B cell (primary cell): ENCODE measurements around the gene PRICKLE2. TPM values are rescaled to one million over a fixed set of nuclear protein-coding genes. Genes with fewer than 3 reads are reported as not detected.

ENCODE experiments used
- ATAC-seq: fragments of 200-7000 bp; cut with Tn5 transposase; one replicate; pipeline ENCODE4 v1.10.0; 2021; ENCODE audit warnings: low read depth, mild to moderate bottlenecking, moderate number of reproducible peaks, moderate library complexity
- CTCF ChIA-PET: fragments of 350-600 bp; sonication (Branson Sonifier 250); formaldehyde crosslinking; loops from one replicate; lab custom pipeline; 2021; ENCODE audit warnings: antibody characterized with exemption, inconsistent platforms; lab: Charles Lee
- POLR2A ChIA-PET: fragments of 350-600 bp; sonication (Branson Sonifier 250); formaldehyde crosslinking; loops from one replicate; lab custom pipeline; 2021; ENCODE audit warnings: antibody characterized with exemption; lab: Charles Lee
- DNase-seq: peaks from one replicate; pipeline ENCODE4 v3.0.0; 2013
- H2AFZ ChIP-seq: 2 replicates; pipeline ENCODE4 v1.6.1; 2012; ENCODE audit warnings: mild to moderate bottlenecking, low read depth, low read length; ENCODE audit not compliant: insufficient read depth, poor library complexity, severe bottlenecking
- H3K27ac ChIP-seq, 2 donors: 1 replicate in 1 of 2; 2 replicates in 1 of 2; pipeline ENCODE4 v1.5.1; 2012 to 2013; ENCODE audit warnings: low read length in 2 of 2, mild to moderate bottlenecking in 2 of 2, moderate library complexity in 1 of 2
- H3K27me3 ChIP-seq, 4 experiments: fragments of 200-600 bp in 1 of 4; sonication (generic) in 1 of 4; replicated peaks in 1 of 4; 1 replicate in 2 of 4; 2 replicates in 2 of 4; pipeline versions ENCODE4 v1.6.1 to v1.7.0; 2013 to 2016; ENCODE audit warnings: low read length in 3 of 4, mild to moderate bottlenecking in 2 of 4, mixed read lengths in 1 of 4, moderate library complexity in 1 of 4; ENCODE audit not compliant: insufficient read depth in 4 of 4, control insufficient read depth in 3 of 4; ENCODE audit errors: control extremely low read depth in 1 of 4
- H3K36me3 ChIP-seq, 2 experiments: replicated peaks in 1 of 2; 1 replicate in 1 of 2; 2 replicates in 1 of 2; pipeline versions ENCODE4 v1.6.1 to v1.7.1; 2013; ENCODE audit warnings: low read length in 1 of 2; ENCODE audit not compliant: insufficient read depth in 2 of 2, control insufficient read depth in 1 of 2; ENCODE audit errors: control extremely low read depth in 1 of 2, extremely low read depth in 1 of 2
- H3K4me1 ChIP-seq, 2 donors: fragments of 200-600 bp in 1 of 2; sonication (generic) in 1 of 2; 1 replicate in 1 of 2; 2 replicates in 1 of 2; pipeline versions ENCODE4 v1.5.1 to v1.6.1; 2013 to 2017; ENCODE audit warnings: low read length in 2 of 2; ENCODE audit not compliant: control insufficient read depth in 2 of 2, insufficient read depth in 2 of 2
- H3K4me2 ChIP-seq: replicated peaks from 2 replicates; pipeline ENCODE3; 2012; ENCODE audit warnings: mild to moderate bottlenecking, low read depth, low read length; ENCODE audit not compliant: poor library complexity, severe bottlenecking
- H3K4me3 ChIP-seq, 5 experiments: fragments of 200-600 bp in 1 of 5; sonication (generic) in 1 of 5; 1 replicate in 3 of 5; 2 replicates in 2 of 5; pipeline versions ENCODE4 v1.5.1 to v1.7.0; 2011 to 2016; ENCODE audit warnings: low read length in 4 of 5, mild to moderate bottlenecking in 4 of 5, low read depth in 2 of 5, control low read depth in 1 of 5, moderate library complexity in 1 of 5; ENCODE audit not compliant: insufficient read depth in 1 of 5; ENCODE audit errors: control extremely low read depth in 1 of 5, extremely low read depth in 1 of 5
- H3K79me2 ChIP-seq: fragments of 200-600 bp; sonication (generic); one replicate; pipeline ENCODE4 v1.6.0; 2016; ENCODE audit warnings: low read length; ENCODE audit not compliant: control insufficient read depth, insufficient read depth
- H3K9ac ChIP-seq: fragments of 200-600 bp; sonication (generic); 2 replicates; pipeline ENCODE4 v1.6.1; 2017; ENCODE audit warnings: mild to moderate bottlenecking, low read length, moderate library complexity
- H3K9me3 ChIP-seq, 3 donors: one replicate each; pipeline versions ENCODE4 v1.6.1 to v1.7.1; 2013; ENCODE audit warnings: low read length in 2 of 3; ENCODE audit not compliant: control insufficient read depth in 2 of 3, insufficient read depth in 1 of 3; ENCODE audit errors: control extremely low read depth in 1 of 3
- H4K20me1 ChIP-seq: 2 replicates; pipeline ENCODE4 v1.6.0; 2012; ENCODE audit warnings: mild to moderate bottlenecking, low read length; ENCODE audit not compliant: insufficient read depth, control insufficient read depth, poor library complexity, severe bottlenecking
- H3K27ac Mint-ChIP-seq: one replicate; pipeline ENCODE4 v1.8.0; 2021; ENCODE audit warnings: mixed read lengths
- H3K27me3 Mint-ChIP-seq: one replicate; pipeline ENCODE4 v1.8.0; 2021; ENCODE audit warnings: mixed read lengths
- H3K4me1 Mint-ChIP-seq: one replicate; pipeline ENCODE4 v1.8.0; 2021; ENCODE audit warnings: mixed read lengths
- H3K4me3 Mint-ChIP-seq: one replicate; pipeline ENCODE4 v1.8.0; 2021; ENCODE audit warnings: mixed read lengths
- H3K9me3 Mint-ChIP-seq: one replicate; pipeline ENCODE4 v1.8.0; 2022; ENCODE audit warnings: mixed read lengths; ENCODE audit not compliant: insufficient read depth
- EZH2 ChIP-seq: IDR thresholded peaks from 2 replicates; pipeline ENCODE4 v1.6.1; 2012; ENCODE audit warnings: borderline replicate concordance, low read depth, mild to moderate bottlenecking, moderate library complexity, low read length; ENCODE audit not compliant: insufficient read depth, poor library complexity, severe bottlenecking
- WGBS: methylation state at CpG from one replicate; pipeline ENCODE4 v1.1.5; 2013; ENCODE audit warnings: missing lambda C conversion rate; ENCODE audit not compliant: insufficient coverage; 5-methylcytosine and 5-hydroxymethylcytosine counted together
- intact Hi-C: fragments of 100-400 bp; cut with micrococcal nuclease; formaldehyde crosslinking; loops from one replicate; pipeline ENCODE4 v1.10.0; 2022
- polyA plus RNA-seq: library from polyadenylated mRNA; depleted of rRNA; stranded (reverse); fragments of >200 nt; gene quantifications from 2 replicates; pipeline ENCODE4 v1.2.3, GENCODE V29; 2012
- total RNA-seq, 2 donors: library from RNA; stranded (reverse); fragments of 120-200 nt in 1 of 2; gene quantifications; 1 replicate in 1 of 2; 2 replicates in 1 of 2; pipeline versions ENCODE4 v1.2.3 to v1.2.4, GENCODE V29; 2013 to 2022
- TF ChIP-seq, protein P1 (sequence below): fragments of 200-600 bp; IDR thresholded peaks from one replicate; pipeline ENCODE4 v1.8.0; 2022; ENCODE audit warnings: antibody characterized with exemption, mild to moderate bottlenecking

The PRICKLE2 gene
- total and polyA plus RNA-seq, 2 donors (not counting 1 experiment from before 2014, with no cell fraction given) = 0.30 to 1.4 TPM

GRCh38 chr3:64234571-64234970 lies 9.3 kb upstream of the PRICKLE2 start:
- peaks cover 0 to 20% (median 0%) of the 10 kb centered on the region in 3 donors for H3K9me3 ChIP-seq
- TF ChIP-seq EZH2 = no peak
- TF ChIP-seq, protein P1, sequence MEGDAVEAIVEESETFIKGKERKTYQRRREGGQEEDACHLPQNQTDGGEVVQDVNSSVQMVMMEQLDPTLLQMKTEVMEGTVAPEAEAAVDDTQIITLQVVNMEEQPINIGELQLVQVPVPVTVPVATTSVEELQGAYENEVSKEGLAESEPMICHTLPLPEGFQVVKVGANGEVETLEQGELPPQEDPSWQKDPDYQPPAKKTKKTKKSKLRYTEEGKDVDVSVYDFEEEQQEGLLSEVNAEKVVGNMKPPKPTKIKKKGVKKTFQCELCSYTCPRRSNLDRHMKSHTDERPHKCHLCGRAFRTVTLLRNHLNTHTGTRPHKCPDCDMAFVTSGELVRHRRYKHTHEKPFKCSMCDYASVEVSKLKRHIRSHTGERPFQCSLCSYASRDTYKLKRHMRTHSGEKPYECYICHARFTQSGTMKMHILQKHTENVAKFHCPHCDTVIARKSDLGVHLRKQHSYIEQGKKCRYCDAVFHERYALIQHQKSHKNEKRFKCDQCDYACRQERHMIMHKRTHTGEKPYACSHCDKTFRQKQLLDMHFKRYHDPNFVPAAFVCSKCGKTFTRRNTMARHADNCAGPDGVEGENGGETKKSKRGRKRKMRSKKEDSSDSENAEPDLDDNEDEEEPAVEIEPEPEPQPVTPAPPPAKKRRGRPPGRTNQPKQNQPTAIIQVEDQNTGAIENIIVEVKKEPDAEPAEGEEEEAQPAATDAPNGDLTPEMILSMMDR = no peak
- WGBS = no CpG with 5 or more reads among the region's 5 CpGs
- H3K9ac ChIP-seq = no peak overlapping the region
- no peaks in the 10 kb centered on the region for H4K20me1 ChIP-seq
- no peaks in the 10 kb centered on the region for H3K36me3 ChIP-seq
- Mint-ChIP-seq H3K9me3 (no peaks in the 10 kb centered on the region), H3K27ac (no peak overlapping the region), H3K4me3 (no peak overlapping the region), H3K4me1 (no peaks in the 10 kb centered on the region), H3K27me3 (no peaks in the 10 kb centered on the region)
- no peak overlapping the region for H3K4me3 ChIP-seq
- no peaks in the 10 kb centered on the region for H3K4me1 ChIP-seq
- intact Hi-C loops = no loop called here
- H3K27me3 ChIP-seq = no peaks in the 10 kb centered on the region
- CTCF ChIA-PET = no interaction called here
- ATAC-seq (no peak), DNase-seq (no peak)
- H3K27ac ChIP-seq = no peak overlapping the region
- no peaks in the 10 kb centered on the region for H3K79me2 ChIP-seq
- H2AFZ ChIP-seq = no peak overlapping the region
- H3K4me2 ChIP-seq = no peak overlapping the region
- POLR2A ChIA-PET = no interaction called here

DNA sequence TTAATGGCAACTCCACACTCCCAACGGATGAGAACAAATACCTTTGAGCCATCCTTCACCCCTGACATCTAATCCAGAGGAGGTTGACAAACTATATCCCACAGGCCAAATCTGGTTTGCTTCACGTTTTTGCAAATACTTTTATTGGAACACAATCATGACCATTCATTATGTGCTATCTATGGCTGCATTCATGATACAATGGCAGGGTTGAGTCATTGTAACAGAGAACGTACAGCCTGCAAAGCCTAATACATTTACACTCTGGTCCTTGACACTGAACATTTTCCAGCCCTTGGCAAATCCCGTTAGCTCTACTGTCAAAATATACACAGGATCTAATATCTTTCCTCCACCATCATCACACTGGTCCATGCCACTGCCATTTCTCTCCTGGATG lies 7.6 kb upstream of the PRICKLE2 start:
- ATAC-seq (no peak), DNase-seq (no peak)
- CTCF ChIA-PET = no interaction called here
- no peak overlapping the region for H3K9ac ChIP-seq
- no peak overlapping the region for H3K27ac ChIP-seq
- H3K79me2 ChIP-seq = no peaks in the 10 kb centered on the region
- intact Hi-C loops = no loop called here
- no peak overlapping the region for H3K4me3 Mint-ChIP-seq
- H2AFZ ChIP-seq = no peak overlapping the region
- no peaks in the 10 kb centered on the region for H3K9me3 Mint-ChIP-seq
- POLR2A ChIA-PET = no interaction called here
- no peaks in the 10 kb centered on the region for H3K4me1 ChIP-seq
- no peak for TF ChIP-seq EZH2
- TF ChIP-seq, protein P1 = no peak
- no peaks in the 10 kb centered on the region for H3K27me3 ChIP-seq
- no peaks in the 10 kb centered on the region for H3K27me3 Mint-ChIP-seq
- peaks cover 0 to 11% (median 0%) of the 10 kb centered on the region in 3 donors for H3K9me3 ChIP-seq
- 92% methylated on average over 4 of the region's 4 CpGs for WGBS
- no peaks in the 10 kb centered on the region for H3K4me1 Mint-ChIP-seq
- H4K20me1 ChIP-seq = no peaks in the 10 kb centered on the region
- no peak overlapping the region for H3K4me2 ChIP-seq
- H3K4me3 ChIP-seq = no peak overlapping the region
- H3K27ac Mint-ChIP-seq = no peak overlapping the region
- no peaks in the 10 kb centered on the region for H3K36me3 ChIP-seq
